Liver (tissue), 9 donors: Measurements from ENCODE around the gene NPC1L1. TPM values are rescaled to one million over a fixed set of nuclear protein-coding genes. Genes with fewer than 3 reads are reported as not detected.
A peak's percentile ranks its signal among the peaks of the same experiment; 100 is the strongest.

Experiments used
- DNase-seq: peaks from one replicate; pipeline ENCODE4 v3.0.0-alpha.2; 2017; ENCODE audit warnings: low spot score
- H3K27ac ChIP-seq, 2 donors: one replicate each; pipeline ENCODE4 v1.7.0; 2013; ENCODE audit warnings: inconsistent platforms in 2 of 2, low read length in 2 of 2, control low read depth in 1 of 2, low read depth in 1 of 2, mild to moderate bottlenecking in 1 of 2
- H3K27me3 ChIP-seq, 4 donors: one replicate each; pipeline versions ENCODE4 v1.6.1 to v1.7.0; 2013; ENCODE audit warnings: low read length in 3 of 4, inconsistent platforms in 1 of 4, mild to moderate bottlenecking in 1 of 4, moderate library complexity in 1 of 4; ENCODE audit not compliant: control insufficient read depth in 4 of 4, insufficient read depth in 4 of 4
- H3K36me3 ChIP-seq, 4 donors: one replicate each; pipeline versions ENCODE4 v1.6.1 to v1.7.0; 2013; ENCODE audit warnings: low read length in 3 of 4, mild to moderate bottlenecking in 3 of 4, low read depth in 1 of 4, moderate library complexity in 1 of 4; ENCODE audit not compliant: control insufficient read depth in 4 of 4, insufficient read depth in 3 of 4
- H3K4me1 ChIP-seq, 4 donors: one replicate each; pipeline versions ENCODE4 v1.6.1 to v1.7.0; 2013; ENCODE audit warnings: low read length in 3 of 4, mild to moderate bottlenecking in 3 of 4, moderate library complexity in 1 of 4; ENCODE audit not compliant: control insufficient read depth in 4 of 4, insufficient read depth in 4 of 4
- H3K4me3 ChIP-seq, 3 donors: one replicate each; pipeline versions ENCODE4 v1.6.1 to v1.7.0; 2013; ENCODE audit warnings: low read length in 3 of 3, control low read depth in 1 of 3, low read depth in 1 of 3, mild to moderate bottlenecking in 1 of 3
- H3K9ac ChIP-seq, 2 donors: one replicate each; pipeline ENCODE4 v1.7.0; 2013; ENCODE audit warnings: low read length in 2 of 2, mild to moderate bottlenecking in 2 of 2, moderate library complexity in 2 of 2, control low read depth in 1 of 2, low read depth in 1 of 2
- H3K9me3 ChIP-seq, 4 donors: one replicate each; pipeline versions ENCODE4 v1.6.1 to v1.7.0; 2013; ENCODE audit warnings: low read length in 3 of 4; ENCODE audit not compliant: control insufficient read depth in 4 of 4
- FOXA1 ChIP-seq: IDR thresholded peaks from 2 replicates; pipeline ENCODE4 v1.6.1; 2016; ENCODE audit warnings: antibody characterized with exemption
- FOXA2 ChIP-seq: IDR thresholded peaks from 2 replicates; pipeline ENCODE4 v1.6.1; 2016; ENCODE audit warnings: antibody characterized with exemption
- HNF4A ChIP-seq, 2 donors: conservative IDR thresholded peaks; 2 replicates each; pipeline ENCODE4 v1.6.1; 2016; ENCODE audit warnings: antibody characterized with exemption in 2 of 2, mild to moderate bottlenecking in 2 of 2
- HNF4G ChIP-seq: IDR thresholded peaks from 2 replicates; pipeline ENCODE4 v1.6.1; 2016; ENCODE audit warnings: antibody characterized with exemption
- RAD21 ChIP-seq, 2 donors: IDR thresholded peaks; 2 replicates each; pipeline ENCODE4 v1.6.1; 2016; ENCODE audit warnings: antibody characterized with exemption in 2 of 2, mild to moderate bottlenecking in 2 of 2
- RXRA ChIP-seq, 2 donors: IDR thresholded peaks; 2 replicates each; pipeline ENCODE4 v1.6.1; 2017 to 2018; ENCODE audit warnings: antibody characterized with exemption in 2 of 2, mild to moderate bottlenecking in 1 of 2
- SP1 ChIP-seq: IDR thresholded peaks from 2 replicates; pipeline ENCODE4 v1.6.1; 2018; ENCODE audit warnings: antibody characterized with exemption, mild to moderate bottlenecking
- TAF1 ChIP-seq: conservative IDR thresholded peaks from 2 replicates; pipeline ENCODE4 v1.6.1; 2016; ENCODE audit warnings: antibody characterized with exemption, mild to moderate bottlenecking
- YY1 ChIP-seq: IDR thresholded peaks from 2 replicates; pipeline ENCODE4 v1.6.1; 2016; ENCODE audit warnings: antibody characterized with exemption, mild to moderate bottlenecking
- WGBS: extraction: QIAGEN DNeasy Blood & Tissue Kit; methylation state at CpG from one replicate; pipeline ENCODE4 v1.1.7; 2013; 5-methylcytosine and 5-hydroxymethylcytosine counted together
- polyA plus RNA-seq, 2 donors: library from polyadenylated mRNA; stranded (reverse) in 1 of 2; unstranded in 1 of 2; fragments of 200-250 nt in 1 of 2; fragments of >200 nt in 1 of 2; fragmentation: Nextera tagmentation in 1 of 2; extraction: Ambion mirVana in 1 of 2; gene quantifications; one replicate each; pipeline versions ENCODE4 v1.2.1 to v1.2.3, GENCODE V29; 2013 to 2015
- total RNA-seq, 2 donors: library from RNA; depleted of rRNA; stranded (reverse); fragments of >200 nt; gene quantifications; one replicate each; pipeline ENCODE4 v1.2.3, GENCODE V29; 2014
- TF ChIP-seq, protein P1 (sequence below): IDR thresholded peaks from 2 replicates; pipeline ENCODE4 v1.6.1; 2016; ENCODE audit warnings: antibody characterized with exemption
- TF ChIP-seq, protein P2 (sequence below): IDR thresholded peaks from 2 replicates; pipeline ENCODE4 v1.6.1; 2016; ENCODE audit warnings: antibody characterized with exemption
- TF ChIP-seq, protein P3 (sequence below): IDR thresholded peaks from 2 replicates; pipeline ENCODE4 v1.6.1; 2016; ENCODE audit warnings: antibody characterized with exemption, mild to moderate bottlenecking
- TF ChIP-seq, protein P4 (sequence below): IDR thresholded peaks from 2 replicates; pipeline ENCODE4 v1.6.1; 2016; ENCODE audit warnings: antibody characterized with exemption
- donor health status: healthy.
- donor health status: healthy.
- donor health status: healthy.
- donor health status: healthy.
- donor health status: healthy.

NPC1L1 gene
- total and polyA plus RNA-seq, 4 donors = 7.2 to 22.1 (median 15.3) TPM

DNA sequence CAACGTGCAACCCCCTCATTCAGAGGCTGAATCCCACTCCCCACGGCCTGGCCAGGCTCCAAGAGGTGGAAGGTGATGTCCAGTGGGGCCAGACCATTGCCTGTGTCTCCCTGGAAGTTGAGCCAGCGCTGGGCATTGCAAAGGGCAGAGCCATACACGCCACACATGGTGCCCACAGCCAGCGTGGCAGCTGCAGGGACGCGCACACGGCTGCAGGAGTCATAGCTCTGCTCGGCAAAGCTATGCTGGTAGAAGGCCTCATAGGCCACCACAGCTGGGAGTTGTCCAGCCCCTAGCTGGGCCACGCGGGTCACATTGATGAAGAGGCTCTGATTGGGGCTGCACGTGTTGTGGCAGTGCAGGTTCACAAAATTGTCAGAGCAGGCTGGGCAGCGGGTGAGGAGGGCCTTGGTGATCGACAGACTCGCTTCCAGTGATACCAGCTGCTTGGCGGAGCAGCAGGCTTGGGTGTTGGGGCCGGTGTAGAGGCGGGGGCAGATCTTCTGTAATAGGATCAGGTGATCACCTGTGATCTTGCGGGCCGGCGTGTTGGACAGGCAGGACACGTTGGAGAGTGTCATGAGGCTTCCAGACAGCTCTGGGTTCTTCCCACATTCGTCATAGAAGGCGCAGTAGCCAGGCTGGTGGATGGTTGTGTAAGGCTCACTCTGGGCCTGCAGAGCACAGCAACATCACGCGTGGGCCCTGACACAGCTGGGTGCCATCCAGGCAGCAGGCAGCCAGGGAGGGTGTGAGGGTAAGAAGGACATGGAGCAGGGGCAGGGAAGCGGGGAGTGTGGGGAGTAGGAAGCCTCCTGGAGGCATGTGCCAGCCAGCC is 1.2 kb downstream of the NPC1L1 start (continued):
- TF ChIP-seq, protein P1, sequence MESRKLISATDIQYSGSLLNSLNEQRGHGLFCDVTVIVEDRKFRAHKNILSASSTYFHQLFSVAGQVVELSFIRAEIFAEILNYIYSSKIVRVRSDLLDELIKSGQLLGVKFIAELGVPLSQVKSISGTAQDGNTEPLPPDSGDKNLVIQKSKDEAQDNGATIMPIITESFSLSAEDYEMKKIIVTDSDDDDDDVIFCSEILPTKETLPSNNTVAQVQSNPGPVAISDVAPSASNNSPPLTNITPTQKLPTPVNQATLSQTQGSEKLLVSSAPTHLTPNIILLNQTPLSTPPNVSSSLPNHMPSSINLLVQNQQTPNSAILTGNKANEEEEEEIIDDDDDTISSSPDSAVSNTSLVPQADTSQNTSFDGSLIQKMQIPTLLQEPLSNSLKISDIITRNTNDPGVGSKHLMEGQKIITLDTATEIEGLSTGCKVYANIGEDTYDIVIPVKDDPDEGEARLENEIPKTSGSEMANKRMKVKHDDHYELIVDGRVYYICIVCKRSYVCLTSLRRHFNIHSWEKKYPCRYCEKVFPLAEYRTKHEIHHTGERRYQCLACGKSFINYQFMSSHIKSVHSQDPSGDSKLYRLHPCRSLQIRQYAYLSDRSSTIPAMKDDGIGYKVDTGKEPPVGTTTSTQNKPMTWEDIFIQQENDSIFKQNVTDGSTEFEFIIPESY = no peak
- TF ChIP-seq RAD21 (IDR thresholded peaks at IDR 0.05) = no peak
- TF ChIP-seq RXRA (IDR thresholded peaks at IDR 0.05) = peak in 1 of 2 donors; percentile 50

DNA sequence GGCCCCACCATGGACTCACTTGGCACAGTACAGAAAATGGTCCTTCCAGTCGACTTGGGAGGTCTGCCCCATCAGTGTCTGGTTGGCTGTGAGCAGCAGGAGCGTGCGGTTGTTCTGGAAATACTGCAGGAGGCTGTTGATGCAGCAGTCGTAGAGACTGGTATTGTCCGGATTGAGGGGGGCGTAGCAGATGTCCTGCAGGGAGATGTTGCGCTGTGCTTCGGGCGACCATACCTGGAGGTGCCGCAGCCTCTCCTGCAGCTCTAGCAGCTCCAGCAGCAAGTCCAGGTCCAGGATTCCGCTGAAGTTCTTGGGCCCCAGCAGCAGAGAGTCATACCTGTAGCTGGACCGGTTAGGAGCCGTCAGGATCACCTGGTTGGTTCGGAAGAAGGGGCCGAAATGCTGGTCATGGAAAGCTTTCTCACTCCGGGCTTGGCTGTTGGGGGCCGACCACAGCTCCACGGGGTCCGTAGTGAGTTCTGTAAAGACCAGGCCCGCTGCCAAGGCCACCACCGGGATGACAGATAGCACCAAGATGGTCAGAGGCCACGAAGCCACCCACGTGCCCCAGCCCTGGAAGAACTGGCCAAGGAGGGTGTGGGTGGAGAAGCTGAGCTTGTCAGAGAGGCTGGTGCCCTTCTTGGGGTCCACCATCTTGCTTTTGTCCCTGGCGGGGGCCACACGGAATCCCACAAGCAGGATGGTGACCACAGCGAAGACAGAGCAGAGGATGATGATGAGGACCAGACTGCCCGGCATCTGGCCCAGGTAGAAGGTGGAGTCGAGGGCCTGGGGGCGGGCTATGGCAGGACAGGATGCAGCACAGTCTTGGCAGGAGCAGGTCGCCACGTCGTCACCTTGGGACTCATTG is 2.1 kb downstream of the NPC1L1 start:
- TF ChIP-seq RXRA (IDR thresholded peaks at IDR 0.05) (no peak), HNF4G (no peak), FOXA1 (no peak)
- H3K36me3 ChIP-seq = peaks cover 0 to 6% (median 4%) of the 10 kb centered on the region in 4 donors
- H3K27ac ChIP-seq = peak overlapping the region; percentile 86 to 97
- H3K9ac ChIP-seq = peak overlapping the region in 1 of 2 donors; percentile 81
- no peaks in the 10 kb centered on the region for H3K27me3 ChIP-seq
- DNase-seq = no peak
- peak overlapping the region; percentile 54 to 65 (median 63) for H3K4me3 ChIP-seq
- 69% methylated on average over 32 of the region's 32 CpGs for WGBS
- no peaks in the 10 kb centered on the region for H3K9me3 ChIP-seq
- H3K4me1 ChIP-seq = peaks cover 5 to 69% (median 41%) of the 10 kb centered on the region in 4 donors

DNA sequence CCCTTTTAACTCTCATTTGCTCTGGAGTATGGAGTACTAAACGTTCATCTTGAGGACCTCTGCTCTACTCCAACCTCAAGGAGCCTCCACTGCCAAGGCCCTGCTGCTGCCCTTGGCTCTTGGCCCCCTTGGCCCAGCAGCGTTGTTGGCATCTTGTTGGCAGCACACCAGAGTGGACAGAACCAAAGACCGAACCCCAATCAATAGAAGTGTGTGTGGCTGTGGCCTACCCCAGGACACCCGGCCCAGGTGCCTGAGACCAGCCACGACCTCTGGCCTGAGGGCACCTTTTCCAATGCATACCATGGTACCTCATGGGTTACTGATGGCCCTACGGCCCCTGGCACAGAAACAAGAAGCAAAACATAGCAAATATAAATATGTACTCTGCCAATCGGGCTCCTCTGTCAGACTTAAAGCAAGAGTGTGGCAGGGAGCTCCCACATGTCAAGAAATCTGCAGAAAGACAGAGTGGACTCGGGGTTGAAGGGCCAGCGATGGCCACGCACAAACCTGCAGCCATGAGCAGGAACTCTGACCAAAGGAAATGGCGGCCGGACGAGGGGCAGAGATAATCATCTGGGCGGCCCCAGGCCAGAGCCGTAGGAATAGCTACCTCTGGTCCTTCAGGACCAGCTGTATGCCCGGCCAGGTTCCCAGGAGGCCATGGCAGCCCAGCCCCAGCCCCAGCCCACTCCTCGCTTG is 2.9 kb downstream of the NPC1L1 start:
- DNase-seq = no peak
- TF ChIP-seq YY1 = peak; percentile 80
- TF ChIP-seq HNF4A (conservative IDR thresholded peaks at IDR 0.05) = peak; percentile 40 to 48
- TF ChIP-seq RXRA (IDR thresholded peaks at IDR 0.05) = peak; percentile 39 to 44
- TF ChIP-seq, protein P2, sequence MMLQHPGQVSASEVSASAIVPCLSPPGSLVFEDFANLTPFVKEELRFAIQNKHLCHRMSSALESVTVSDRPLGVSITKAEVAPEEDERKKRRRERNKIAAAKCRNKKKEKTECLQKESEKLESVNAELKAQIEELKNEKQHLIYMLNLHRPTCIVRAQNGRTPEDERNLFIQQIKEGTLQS = no peak
- Histone ChIP-seq H3K9ac (peak overlapping the region in 1 of 2 donors; percentile 81), H3K27ac (peak overlapping the region; percentile 86 to 97), H3K36me3 (peaks cover 0 to 12% (median 9%) of the 10 kb centered on the region in 4 donors), H3K4me1 (peaks cover 5 to 68% (median 43%) of the 10 kb centered on the region in 4 donors), H3K27me3 (no peaks in the 10 kb centered on the region), H3K9me3 (no peaks in the 10 kb centered on the region), H3K4me3 (peak overlapping the region; percentile 35 to 65 (median 63))
- WGBS = 37% methylated on average over 17 of the region's 17 CpGs

DNA sequence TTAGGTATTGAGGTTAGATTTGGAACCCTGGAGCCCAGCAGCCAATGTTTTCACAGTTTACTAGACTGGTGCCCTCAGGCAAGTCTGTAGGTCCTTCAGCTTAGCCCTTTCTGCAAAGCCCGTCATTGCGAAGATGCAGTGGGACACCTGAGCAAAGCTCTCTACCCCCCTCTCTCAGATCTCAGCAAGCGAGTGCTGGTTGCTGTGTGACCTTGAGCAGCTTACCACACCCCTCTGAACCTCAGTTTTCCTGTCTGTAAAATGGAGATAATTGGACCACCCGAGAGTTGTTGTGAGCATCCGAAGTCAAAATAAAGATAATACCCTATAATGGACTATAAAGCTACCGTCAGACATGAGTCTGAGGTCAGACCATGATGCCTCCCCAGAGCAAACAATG is 3.7 kb downstream of the NPC1L1 start:
- Histone ChIP-seq H3K27me3 (no peaks in the 10 kb centered on the region), H3K36me3 (peaks cover 0 to 16% (median 11%) of the 10 kb centered on the region in 4 donors), H3K4me3 (peak overlapping the region; percentile 35 to 65 (median 63)), H3K9ac (peak overlapping the region in 1 of 2 donors; percentile 66), H3K9me3 (no peaks in the 10 kb centered on the region), H3K4me1 (peaks cover 5 to 60% (median 36%) of the 10 kb centered on the region in 4 donors), H3K27ac (peak overlapping the region; percentile 16 to 29)
- WGBS = 74% methylated on average over 6 of the region's 6 CpGs
- DNase-seq = no peak
- TF ChIP-seq FOXA1 (no peak), SP1 (no peak), RAD21 (IDR thresholded peaks at IDR 0.05) (no peak), FOXA2 (no peak), HNF4A (conservative IDR thresholded peaks at IDR 0.05) (no peak), TAF1 (no peak), HNF4G (no peak)
- TF ChIP-seq, protein P1 = no peak
- TF ChIP-seq, protein P3, sequence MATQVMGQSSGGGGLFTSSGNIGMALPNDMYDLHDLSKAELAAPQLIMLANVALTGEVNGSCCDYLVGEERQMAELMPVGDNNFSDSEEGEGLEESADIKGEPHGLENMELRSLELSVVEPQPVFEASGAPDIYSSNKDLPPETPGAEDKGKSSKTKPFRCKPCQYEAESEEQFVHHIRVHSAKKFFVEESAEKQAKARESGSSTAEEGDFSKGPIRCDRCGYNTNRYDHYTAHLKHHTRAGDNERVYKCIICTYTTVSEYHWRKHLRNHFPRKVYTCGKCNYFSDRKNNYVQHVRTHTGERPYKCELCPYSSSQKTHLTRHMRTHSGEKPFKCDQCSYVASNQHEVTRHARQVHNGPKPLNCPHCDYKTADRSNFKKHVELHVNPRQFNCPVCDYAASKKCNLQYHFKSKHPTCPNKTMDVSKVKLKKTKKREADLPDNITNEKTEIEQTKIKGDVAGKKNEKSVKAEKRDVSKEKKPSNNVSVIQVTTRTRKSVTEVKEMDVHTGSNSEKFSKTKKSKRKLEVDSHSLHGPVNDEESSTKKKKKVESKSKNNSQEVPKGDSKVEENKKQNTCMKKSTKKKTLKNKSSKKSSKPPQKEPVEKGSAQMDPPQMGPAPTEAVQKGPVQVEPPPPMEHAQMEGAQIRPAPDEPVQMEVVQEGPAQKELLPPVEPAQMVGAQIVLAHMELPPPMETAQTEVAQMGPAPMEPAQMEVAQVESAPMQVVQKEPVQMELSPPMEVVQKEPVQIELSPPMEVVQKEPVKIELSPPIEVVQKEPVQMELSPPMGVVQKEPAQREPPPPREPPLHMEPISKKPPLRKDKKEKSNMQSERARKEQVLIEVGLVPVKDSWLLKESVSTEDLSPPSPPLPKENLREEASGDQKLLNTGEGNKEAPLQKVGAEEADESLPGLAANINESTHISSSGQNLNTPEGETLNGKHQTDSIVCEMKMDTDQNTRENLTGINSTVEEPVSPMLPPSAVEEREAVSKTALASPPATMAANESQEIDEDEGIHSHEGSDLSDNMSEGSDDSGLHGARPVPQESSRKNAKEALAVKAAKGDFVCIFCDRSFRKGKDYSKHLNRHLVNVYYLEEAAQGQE = no peak
- TF ChIP-seq, protein P4, sequence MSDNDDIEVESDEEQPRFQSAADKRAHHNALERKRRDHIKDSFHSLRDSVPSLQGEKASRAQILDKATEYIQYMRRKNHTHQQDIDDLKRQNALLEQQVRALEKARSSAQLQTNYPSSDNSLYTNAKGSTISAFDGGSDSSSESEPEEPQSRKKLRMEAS = no peak
